GM19025 (cell line): ENCODE data around the gene NOL3.
A peak's percentile ranks its signal among the peaks of the same experiment; 100 is the strongest.
"Not testable (repeated sequence)": the region's sequence is repeated elsewhere in the genome, so short reads cannot be mapped to it uniquely, and the experiment has no call there.

Experiments used
- ATAC-seq: cut with Tn5 transposase; IDR thresholded peaks from one replicate; pipeline ENCODE4 v1.9.1; 2021; ENCODE audit warnings: mild to moderate bottlenecking, low read depth, moderate library complexity; ENCODE audit not compliant: unreplicated experiment

The NOL3 gene

GRCh38 chr16:67170168-67170948 lies at the start of gene NOL3:
Gene NOL3 (plus strand): TSS chr16:67170538.
- peak; percentile 44 for ATAC-seq

- not testable (repeated sequence) for ATAC-seq
Observed at GRCh38 chr16:67122799-67123198, 47.5 kb upstream of the NOL3 start.

GRCh38 chr16:67128417-67128816 lies 41.9 kb upstream of the NOL3 start:
- no peak for ATAC-seq

GRCh38 chr16:67128887-67129286 lies 41.5 kb upstream of the NOL3 start:
- ATAC-seq, result no peak

GRCh38 chr16:67129422-67129821 lies 40.9 kb upstream of the NOL3 start:
- ATAC-seq, result no peak

- ATAC-seq, result no peak
Observed at GRCh38 chr16:67137605-67138004, 32.7 kb upstream of the NOL3 start.

- ATAC-seq, result no peak
Observed at GRCh38 chr16:67141391-67141790, 28.9 kb upstream of the NOL3 start.

GRCh38 chr16:67142342-67142741 lies 28.0 kb upstream of the NOL3 start:
- no peak for ATAC-seq

- ATAC-seq, result no peak
Observed at GRCh38 chr16:67144943-67145342, 25.4 kb upstream of the NOL3 start.

- no peak for ATAC-seq
Observed at GRCh38 chr16:67145746-67146145, 24.6 kb upstream of the NOL3 start.

GRCh38 chr16:67146523-67147357 lies 23.6 kb upstream of the NOL3 start:
- ATAC-seq, result no peak

- ATAC-seq, result no peak
Observed at GRCh38 chr16:67147437-67148140, 22.7 kb upstream of the NOL3 start.

GRCh38 chr16:67148221-67148620 lies 22.1 kb upstream of the NOL3 start:
- ATAC-seq, result no peak

GRCh38 chr16:67148656-67149275 lies 21.6 kb upstream of the NOL3 start:
- no peak for ATAC-seq

GRCh38 chr16:67149276-67150046 lies 20.9 kb upstream of the NOL3 start:
- ATAC-seq, result no peak

GRCh38 chr16:67150047-67150832 lies 20.1 kb upstream of the NOL3 start:
- peak; percentile 43 for ATAC-seq

- peak; percentile 57 for ATAC-seq
Observed at GRCh38 chr16:67150833-67151396, 19.4 kb upstream of the NOL3 start, which contains the start of gene B3GNT9. Gene B3GNT9 (minus strand): TSS chr16:67150998. CDS start chr16:67150485, 513 bp downstream.

- ATAC-seq, result no peak
Observed at GRCh38 chr16:67151431-67152097, 18.8 kb upstream of the NOL3 start.
